ENCODE measurements around the gene VMP1.
"Not testable (repeated sequence)": the region's sequence is repeated elsewhere in the genome, so short reads cannot be mapped to it uniquely, and the experiment has no call there.

VMP1 gene

DNA sequence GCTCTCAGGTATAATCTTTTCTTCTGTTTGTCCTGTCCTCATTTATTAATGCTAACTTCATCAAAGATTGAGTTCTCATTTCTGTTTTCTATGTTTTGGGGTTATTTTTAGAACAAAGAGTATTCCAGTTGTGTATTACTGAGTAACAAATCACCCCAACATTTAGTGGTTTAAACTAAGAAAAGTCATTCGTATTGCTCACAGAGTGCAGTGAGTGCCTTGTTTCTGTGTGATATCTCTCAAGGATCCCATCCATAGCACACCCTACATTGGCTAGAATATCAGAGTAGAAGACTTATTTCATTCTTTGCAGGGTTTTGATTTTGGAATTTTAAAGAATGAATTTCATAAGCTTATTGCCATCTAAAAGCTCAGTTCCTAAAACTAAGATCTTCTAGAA, 72.1 kb downstream of the VMP1 start:
- no peak for DNase-seq (ENCODE audit: low spot score)

DNA sequence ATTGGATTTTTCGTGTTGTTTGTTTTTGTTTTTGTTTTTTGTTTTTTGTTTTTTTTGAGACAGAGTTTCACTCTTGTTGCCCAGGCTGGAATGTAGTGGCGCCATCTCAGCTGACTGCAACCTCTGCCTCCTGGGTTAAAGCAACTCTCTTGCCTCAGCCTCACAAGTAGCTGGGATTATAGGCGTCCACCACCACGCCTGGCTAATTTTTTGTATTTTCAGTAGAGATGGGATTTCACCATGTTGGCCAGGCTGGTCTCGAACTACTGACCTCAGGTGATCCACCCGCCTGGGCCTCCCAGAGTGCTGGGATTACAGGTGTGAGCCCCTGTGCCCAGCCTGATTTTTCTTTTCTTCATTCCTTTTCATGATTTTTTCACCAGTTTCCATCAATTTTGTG, 73.1 kb downstream of the VMP1 start:
- not testable (repeated sequence) for DNase-seq (ENCODE audit: low spot score)

DNA sequence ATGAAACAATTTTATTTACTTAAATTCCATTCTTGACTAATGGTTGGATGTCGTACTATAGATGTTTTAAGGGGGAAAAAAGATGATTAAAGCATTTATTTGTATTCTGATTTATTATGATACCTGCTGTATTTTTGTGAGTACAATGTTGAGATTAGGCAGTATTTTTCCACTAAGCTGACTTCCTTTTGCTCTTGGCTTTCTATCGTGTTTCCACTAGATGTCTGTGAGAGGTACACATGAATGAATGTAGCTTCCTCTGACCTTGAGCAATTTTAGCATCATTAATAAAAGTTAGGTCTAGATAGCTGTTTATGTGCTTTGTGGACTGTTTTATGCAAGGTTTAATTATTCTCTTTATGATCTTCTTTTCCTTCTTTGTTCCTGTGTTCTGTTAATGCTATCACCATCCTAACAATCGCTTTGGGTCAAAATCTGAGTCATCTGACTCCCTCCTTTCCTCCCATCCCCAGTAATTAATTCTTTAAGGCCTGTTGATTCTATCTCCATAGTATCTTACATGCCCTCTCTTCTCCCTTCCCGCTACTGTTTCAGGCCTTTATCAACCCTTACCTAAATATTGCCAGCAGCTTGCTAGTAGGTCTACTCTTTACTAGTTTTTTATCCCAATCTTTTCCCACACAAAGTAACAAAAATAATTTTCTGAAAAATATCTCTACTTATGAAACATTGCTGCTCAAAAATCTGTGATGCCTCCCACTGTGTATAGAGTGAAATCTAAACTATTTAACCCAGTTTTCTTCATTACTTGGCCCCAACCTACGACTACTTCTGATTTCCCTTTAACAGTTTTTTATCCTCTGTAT, 76.0 kb downstream of the VMP1 start:
- no peak for DNase-seq (ENCODE audit: low spot score)

DNA sequence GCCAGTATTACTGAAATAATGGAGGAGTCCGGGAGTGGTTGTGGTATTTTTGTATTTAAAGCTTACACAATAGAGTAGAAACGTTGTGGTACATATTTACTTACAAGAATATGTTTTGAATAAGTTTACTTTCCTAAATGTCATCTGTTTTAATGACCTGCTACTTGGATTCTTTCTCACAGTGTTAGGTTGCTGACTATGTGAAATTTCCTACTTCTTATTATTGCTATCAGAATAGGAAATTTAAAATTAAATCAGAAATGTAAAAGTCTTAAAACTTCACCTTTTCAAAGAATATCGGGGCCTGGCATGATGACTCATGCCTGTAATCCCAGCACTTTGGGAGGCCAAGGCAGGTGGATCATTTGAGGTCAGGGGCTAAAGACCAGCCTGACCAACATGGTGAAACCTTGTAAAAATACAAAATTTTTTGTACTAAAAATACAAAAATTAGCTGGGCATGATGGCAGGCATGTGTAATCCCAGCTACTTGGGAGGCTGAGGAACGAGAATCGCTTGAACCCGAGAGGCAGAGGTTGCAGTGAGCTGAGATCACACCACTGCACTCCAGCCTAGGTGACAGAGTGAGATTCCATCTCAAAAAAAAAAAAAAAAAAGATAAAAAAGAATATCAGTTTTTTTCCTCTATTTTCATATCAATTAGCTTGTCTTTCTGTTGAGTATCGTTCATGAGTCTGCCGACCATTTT, 77.8 kb downstream of the VMP1 start:
- no peak for DNase-seq (ENCODE audit: low spot score)

DNA sequence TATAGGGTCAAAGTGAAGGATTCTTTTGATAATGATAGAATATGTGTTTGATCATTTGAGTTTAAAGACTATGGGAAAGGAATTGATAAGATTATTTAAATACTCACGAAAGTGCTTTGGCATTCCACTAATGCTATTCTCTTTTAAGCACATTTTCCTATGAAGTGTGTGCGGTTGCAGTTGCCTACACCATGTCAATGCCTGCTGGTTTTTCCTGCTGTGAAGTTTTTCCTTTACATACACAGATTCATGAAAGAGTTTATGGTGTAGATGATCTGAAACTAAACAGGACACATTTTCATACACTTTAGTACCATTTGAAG, 78.7 kb downstream of the VMP1 start:
- no peak for DNase-seq (ENCODE audit: low spot score)

DNA sequence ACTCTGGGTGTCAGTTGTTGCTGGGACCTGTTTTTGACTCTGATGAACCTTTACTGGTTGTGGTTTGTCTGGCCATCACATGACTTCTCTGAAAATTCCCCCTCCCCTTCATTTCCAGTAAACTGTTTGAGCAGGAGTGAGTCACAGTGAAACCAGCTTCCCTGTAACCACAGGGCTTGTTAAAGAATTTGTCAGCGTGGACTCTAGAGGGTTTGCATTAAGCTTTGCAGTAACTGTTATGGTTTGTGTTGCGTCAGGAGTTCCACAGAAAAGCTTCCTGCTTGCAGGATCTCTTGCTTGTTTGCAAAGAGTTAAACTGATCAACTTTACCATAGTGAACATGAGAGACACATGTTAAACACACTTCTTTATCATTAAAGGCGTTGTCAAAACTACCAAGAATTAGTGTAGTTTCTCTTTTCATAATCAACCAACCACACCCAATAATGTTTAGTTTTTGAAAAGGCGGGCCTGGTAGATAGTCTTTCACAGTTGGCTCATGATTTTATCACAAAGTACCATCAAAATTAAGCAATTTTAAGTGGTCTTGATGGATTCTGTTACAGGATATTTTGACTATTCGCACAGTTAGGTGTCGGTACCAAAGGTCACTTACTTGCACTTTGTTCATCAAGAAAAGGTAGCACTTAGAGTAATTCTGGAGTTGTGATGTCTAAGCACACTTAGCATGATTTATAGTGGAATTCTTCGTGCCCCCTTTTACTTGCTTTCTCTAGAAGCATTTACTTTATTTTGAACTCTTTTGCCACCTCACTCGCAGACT, 79.3 kb downstream of the VMP1 start:
- peak; percentile 42 for DNase-seq (ENCODE audit: low spot score)

DNA sequence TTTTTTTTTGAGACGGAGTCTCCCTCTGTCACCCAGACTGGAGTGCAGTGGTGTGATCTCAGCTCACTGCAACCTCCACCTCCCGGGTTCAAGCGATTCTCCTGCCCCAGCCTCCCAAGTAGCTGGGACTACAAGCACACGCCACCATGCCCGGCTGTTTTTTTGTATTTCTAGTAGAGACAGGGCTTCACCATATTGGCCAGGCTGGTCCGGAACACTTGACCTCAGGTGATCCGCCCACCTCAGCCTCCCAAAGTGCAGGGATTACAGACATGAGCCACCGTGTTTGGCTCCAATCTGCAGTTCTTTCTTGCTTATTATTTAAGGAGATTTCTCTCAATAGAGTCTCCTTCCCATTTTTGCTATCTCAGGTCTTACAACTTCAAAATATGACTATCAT, 82.4 kb downstream of the VMP1 start:
- DNase-seq (ENCODE audit: low spot score): not testable (repeated sequence)

DNA sequence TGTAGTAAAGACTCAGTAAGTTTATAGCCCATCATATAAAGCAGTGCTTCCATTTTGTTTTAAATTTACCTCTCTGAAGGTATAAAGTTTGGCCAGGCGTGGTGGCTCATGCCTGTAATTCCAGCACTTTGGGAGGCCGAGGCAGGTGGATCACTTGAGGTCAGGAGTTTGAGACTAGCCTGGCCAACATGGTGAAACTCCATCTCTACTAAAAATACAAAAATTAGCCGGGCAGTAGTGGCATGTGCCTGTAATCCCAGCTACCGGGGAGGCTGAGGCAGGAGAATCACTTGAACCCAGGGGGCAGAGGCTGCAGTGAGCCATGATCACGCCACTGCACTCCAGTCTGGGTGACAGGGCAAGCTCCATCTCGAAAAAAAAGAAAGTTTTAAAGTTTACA, 83.0 kb downstream of the VMP1 start:
- not testable (repeated sequence) for DNase-seq (ENCODE audit: low spot score)

DNA sequence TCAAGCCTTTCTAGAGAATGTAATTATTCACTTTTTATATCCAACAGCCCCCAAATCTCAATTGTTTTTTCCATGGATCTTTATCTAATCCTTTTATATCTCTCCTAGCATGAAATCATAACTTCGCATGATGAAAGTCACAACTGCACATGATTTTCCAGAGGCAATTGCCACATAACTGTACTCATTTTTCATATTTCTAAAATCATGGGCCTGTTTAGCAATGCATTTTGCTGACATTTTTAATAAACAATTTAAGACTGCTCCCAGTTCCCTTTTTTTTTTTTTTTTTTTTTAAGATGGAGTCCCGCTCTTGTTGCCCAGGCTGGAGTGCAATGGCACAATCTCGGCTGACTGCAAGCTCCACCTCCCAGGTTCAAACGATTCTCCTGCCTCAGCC, 83.5 kb downstream of the VMP1 start:
- no peak for DNase-seq (ENCODE audit: low spot score)

DNA sequence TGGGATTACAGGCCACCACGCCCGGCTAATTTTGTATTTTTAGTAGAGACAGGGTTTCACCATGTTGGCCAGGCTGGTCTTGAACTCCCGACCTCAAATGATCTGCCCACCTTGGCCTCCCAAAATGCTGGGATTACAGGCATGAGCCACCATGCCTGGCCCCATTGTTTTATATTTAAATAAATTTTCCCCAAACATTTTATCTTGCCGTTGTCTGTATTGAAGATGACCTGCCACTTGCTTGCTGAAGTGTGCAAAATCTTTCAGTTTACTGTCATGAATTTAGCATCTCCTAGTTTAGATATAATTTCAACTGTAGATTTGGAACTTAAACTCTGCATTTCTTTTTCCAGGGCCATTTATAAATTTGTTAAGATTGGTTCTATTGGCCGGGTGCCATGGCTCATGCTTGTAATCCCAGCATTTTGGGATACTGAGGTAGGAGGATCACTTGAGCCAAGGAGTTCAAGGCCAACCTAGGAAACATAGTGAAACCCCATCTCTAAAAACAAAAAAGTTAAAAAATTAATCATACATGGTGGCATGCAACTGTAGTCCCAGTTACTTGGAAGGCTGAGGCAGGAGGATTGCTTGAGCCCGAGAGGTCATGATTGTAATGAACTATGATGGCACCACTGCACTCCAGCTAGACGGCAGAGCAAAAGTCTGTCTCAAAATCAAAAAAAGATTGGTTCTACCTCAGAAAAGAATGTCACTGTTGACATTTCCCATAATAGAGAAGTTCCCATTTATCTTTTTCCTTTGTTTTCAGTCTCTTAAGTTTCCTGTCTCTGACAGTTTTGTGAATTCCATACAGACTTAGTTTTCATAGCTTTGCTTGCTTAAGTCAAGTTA, 84.4 kb downstream of the VMP1 start:
- no peak for DNase-seq (ENCODE audit: low spot score)

DNA sequence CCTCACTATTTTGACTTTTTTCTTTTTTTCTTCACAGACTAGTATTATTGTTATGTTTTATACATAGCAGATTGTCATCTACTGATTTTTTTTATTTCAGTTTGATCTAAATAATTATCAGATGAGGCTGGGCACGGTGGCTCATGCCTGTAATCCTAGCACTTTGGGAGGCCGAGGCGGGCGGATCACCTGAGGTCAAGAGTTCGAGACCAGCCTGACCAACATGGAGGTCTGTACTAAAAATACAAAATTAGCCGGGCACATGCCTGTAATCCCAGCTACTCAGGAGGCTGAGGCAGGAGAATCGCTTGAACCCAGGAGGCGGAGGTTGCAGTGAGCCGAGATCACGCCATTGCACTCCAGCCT, 85.0 kb downstream of the VMP1 start:
- DNase-seq (ENCODE audit: low spot score): not testable (repeated sequence)

DNA sequence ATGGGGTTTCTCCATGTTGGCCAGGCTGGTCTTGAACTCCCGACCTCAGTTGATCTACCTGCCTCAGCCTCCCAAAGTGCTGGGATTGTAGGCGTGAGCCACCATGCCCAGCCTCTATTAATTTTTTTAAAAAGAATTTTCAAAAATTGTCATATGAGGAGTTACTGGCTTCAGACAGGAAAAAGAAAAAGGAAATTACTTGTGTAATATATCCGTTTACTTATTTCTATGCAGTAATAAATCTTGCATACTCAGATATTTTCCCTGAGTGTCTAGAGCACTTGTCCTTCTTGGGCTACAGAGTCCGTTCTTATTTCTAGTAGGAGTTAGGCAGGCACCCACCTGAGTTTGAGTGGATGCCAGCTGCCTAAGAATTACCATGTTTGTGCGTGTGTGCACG, 85.8 kb downstream of the VMP1 start:
- DNase-seq (ENCODE audit: low spot score): no peak

DNA sequence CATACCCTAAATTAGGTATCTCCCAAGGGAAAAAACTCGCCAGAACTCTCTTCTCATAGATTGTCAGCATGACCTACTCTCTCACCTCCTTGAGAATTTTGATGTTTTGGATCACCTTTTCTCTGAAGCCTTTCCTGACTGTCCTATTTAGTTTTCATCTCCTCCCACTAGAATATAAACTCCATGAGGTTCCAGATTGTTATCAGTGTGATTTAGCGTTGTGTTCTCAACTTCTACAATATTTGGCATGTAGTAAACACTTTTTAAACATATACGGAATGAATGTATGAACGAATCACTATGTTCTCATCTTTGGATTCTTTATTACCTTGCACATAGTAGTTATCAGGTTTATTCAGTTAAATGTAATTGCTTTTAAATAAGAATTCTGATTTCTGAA, 88.7 kb downstream of the VMP1 start:
- no peak for DNase-seq (ENCODE audit: low spot score)

DNA sequence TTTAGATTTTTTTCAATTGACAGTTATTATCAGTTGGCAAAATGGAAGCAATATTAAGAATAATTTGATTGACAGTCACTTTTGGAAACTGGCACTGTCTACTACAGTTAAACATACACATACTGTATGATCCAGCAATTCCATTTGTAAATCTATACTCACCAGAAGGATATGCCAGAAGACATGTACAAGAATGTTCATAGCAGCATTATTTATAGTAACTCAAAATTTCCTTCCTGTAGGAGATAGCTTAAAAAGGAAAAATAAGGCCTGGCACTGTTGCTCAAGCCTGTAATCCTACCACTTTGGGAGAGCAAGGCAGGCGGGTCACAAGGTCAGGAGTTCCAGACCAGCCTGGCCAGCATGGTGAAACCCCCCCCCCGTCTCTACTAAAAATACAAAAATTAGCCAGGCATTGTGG, 89.3 kb downstream of the VMP1 start:
- DNase-seq (ENCODE audit: low spot score): no peak

DNA sequence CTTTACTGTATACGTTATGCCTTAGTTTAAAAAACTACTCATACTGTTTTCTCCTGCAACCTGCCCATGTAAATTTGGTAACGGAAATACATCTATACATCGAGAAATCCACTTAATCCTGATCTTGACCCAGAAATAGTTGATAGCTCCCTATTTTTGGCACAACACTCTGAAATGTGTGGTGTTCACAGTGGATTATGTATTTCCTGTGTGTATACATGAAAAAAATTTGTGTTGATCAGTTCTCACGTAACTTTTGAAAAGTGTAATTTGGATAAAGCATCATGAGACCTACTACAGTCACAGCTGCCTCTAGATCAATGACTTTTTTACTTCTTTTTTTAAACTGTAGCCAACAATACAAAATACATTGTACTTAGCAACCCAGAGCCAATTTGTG, 90.7 kb downstream of the VMP1 start:
- no peak for DNase-seq (ENCODE audit: low spot score)

DNA sequence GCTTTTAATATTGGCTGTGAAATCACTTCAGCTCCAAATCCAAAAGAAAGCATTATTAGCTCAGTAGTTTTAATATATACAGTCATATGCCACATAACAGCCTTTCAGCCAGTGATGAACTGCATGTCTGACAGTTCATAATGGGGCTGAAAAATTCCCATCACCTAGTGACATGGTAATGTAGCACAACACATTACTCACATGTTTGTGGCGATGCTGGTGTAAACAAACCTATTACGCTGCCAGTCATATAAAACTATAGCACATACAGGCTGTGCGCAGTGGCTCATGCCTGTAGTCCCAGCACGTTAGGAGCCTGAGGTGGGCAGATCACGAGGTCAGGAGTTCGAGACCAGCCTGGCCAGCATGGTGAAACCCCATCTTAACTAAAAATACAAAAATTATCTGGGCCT, 93.1 kb downstream of the VMP1 start:
- DNase-seq (ENCODE audit: low spot score): no peak

DNA sequence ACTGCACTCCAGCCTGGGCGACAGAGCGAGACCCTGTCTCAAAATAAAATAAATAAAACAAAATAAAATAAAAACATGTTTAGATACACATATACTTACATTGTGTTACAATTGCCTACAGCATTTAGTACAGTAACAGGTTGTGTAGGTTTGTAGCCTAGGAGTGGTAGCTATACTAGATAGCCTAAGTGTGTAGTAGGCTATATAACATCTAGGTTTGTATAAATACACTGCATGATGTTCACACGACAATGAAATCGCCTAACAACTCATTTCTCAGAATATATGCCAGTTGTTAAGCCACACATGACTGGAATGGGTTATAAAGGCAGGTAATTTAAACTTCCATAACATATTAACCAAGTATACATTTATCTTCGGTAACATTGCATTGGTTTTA, 94.7 kb downstream of the VMP1 start:
- DNase-seq (ENCODE audit: low spot score): no peak

DNA sequence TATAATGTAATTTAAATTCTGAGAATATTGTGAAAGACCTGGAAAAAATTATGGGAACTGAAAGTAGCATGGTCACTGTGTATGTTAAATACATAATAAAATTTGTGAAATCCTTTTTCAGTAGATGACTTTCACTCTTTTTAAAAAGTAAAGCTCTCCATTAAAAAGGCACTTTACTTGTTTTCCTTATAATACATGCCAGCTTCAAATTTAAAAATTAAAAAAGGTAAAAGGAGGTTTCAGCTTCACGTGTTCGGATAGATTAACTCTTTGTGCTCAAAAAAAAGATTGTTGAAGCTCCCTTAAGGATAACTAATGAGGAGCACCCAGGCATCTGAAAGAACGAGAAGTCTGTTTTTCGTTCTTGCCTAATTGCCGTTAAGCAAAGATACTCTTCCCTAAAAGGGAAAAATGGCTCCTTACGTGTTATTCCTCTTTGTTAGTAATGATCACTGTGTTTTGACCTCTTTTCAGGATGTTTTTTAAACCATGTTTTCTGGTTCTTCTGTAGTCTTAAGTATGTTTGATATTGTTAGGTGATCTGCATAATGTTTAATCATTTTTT, 97.5 kb downstream of the VMP1 start:
- DNase-seq (ENCODE audit: low spot score): no peak

DNA sequence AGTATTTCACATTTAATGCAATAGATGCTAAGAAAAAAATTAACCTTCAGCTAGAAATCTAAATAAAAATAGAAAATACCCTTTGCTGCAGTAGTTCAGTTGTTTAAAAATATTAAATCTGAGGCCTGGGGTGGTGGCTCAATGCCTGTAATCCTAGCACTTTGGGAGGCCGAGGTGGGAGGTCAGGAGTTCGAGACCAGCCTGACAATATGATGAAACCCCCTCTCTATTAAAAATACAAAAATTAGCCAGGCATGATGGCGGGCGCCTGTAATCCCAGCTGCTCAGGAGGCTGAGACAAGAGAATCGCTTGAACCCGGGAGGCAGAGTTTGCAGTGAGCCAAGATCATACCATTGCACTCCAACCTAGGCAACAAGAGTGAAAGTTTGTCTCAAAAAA, 98.9 kb downstream of the VMP1 start:
- DNase-seq (ENCODE audit: low spot score): not testable (repeated sequence)

DNA sequence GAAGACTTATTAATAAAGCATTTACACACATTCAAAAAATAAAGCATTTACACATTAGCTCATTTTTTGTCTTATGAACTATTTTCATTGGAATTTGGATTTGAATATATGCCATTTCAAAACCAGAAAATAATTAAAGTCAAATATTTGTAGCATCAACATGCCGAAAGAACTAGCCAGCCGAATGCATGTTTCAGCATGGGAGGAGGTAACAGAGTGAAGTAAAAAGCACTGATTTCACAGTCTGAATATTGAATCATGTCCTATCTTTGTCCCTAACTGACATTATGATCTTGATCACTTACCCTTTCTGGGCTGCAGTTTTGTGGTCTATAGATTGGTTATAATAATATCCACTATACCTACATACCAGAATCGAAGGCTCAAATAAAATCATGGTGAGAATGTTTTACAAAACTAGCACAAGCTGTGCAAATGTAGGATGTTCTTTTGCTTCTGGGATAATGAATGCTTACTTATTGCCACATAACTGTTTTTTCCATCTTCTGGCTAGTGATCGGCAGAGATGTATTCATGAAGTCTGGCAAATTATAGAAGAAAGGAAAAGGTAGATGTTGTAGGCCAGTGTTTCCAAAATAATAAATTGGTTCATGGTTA, 100.5 kb downstream of the VMP1 start:
- no peak for DNase-seq (ENCODE audit: low spot score)

DNA sequence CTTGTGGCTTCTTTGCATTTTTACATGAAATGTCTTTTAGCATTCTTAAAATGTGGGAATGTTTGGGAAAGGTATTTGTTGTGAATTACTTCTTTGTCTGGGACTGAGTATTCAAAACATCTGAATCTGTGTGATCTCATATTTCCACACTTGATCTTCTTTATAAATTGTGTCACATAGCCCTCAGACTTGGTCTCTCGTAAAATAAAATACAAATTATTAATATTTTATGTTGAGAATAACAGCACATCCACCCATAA, 103.4 kb downstream of the VMP1 start:
- DNase-seq (ENCODE audit: low spot score): no peak

DNA sequence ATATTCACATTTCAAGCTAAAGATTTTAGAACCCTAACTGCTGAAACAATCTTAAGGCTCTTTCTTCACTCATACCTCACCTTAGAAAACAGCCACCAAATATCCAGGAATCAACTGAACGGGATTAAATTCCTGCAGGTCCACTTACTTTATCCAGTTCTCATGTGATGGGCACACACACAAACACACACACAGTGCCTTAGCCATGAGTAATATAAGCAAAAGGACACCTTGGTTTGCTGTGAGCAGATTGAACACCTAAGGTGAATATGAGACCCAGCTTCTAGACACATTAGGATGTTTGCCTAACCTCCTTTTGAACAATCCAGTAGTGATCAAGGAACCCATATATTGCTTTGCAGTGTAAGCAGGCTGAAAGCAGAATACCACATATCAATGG, 103.8 kb downstream of the VMP1 start:
- DNase-seq (ENCODE audit: low spot score): no peak
